ENCODE results near the gene JMJD7.

The JMJD7 gene

GRCh38 chr15:41806291-41807181 lies 21.4 kb upstream of the JMJD7 start:
- peak; percentile 34 for DNase-seq (ENCODE audit: low read depth)
- no peak overlapping the region for H3K4me3 ChIP-seq (ENCODE audit: low read depth, low read length)
- peak; percentile 7 for TF ChIP-seq CTCF (conservative IDR thresholded peaks at IDR 0.05; ENCODE audit: low read depth, low read length)

GRCh38 chr15:41809121-41809520 lies 18.8 kb upstream of the JMJD7 start:
- no peak for DNase-seq (ENCODE audit: low read depth)
- no peak for TF ChIP-seq CTCF (conservative IDR thresholded peaks at IDR 0.05; ENCODE audit: low read depth, low read length)
- no peak overlapping the region for H3K4me3 ChIP-seq (ENCODE audit: low read depth, low read length)

- no peak for DNase-seq (ENCODE audit: low read depth)
- no peak for TF ChIP-seq CTCF (conservative IDR thresholded peaks at IDR 0.05; ENCODE audit: low read depth, low read length)
- H3K4me3 ChIP-seq (ENCODE audit: low read depth, low read length) = no peak overlapping the region
These were observed 18.2 kb upstream of the JMJD7 start for GRCh38 chr15:41809526-41810220.

DNA sequence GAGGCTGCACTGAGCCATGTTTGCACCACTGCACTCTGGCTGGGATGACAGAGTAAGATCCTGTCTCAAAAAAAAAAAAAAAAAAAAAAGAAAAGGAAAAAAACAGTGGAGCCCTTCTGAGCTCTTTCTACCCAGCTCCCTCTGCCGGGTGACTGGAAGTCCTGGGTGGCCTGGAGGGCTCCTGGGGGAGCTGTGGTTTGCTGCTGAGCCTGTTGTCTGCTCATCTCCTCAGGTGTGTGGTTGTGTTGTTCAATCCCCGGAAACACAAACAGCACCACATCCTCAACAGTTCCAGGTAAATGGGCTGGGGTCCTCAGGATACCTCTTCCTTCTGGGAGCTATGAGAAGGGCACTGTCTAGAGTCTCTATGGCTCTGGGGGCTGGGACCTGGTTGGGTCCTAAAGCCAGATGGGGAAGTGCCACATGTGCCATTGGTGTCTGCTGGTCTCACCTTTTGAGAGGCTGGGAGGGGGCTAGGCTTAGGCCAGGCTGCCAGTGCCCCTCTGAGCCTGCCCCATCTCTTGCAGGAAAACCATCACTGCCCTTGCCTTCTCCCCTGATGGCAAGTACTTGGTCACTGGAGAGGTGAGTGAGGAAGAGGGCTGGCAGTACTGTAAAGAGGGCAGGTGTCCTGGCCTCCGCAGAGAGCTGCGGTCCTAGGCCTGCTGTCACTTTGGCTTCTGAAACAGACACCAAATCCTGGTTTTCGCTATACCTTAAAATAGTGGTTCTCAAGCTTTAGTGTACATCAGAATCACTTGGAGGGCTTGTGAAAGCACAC lies 17.1 kb upstream of the JMJD7 start:
- DNase-seq (ENCODE audit: low read depth) = no peak
- H3K4me3 ChIP-seq (ENCODE audit: low read depth, low read length) = no peak overlapping the region
- TF ChIP-seq CTCF (conservative IDR thresholded peaks at IDR 0.05; ENCODE audit: low read depth, low read length) = peak; percentile 20

DNA sequence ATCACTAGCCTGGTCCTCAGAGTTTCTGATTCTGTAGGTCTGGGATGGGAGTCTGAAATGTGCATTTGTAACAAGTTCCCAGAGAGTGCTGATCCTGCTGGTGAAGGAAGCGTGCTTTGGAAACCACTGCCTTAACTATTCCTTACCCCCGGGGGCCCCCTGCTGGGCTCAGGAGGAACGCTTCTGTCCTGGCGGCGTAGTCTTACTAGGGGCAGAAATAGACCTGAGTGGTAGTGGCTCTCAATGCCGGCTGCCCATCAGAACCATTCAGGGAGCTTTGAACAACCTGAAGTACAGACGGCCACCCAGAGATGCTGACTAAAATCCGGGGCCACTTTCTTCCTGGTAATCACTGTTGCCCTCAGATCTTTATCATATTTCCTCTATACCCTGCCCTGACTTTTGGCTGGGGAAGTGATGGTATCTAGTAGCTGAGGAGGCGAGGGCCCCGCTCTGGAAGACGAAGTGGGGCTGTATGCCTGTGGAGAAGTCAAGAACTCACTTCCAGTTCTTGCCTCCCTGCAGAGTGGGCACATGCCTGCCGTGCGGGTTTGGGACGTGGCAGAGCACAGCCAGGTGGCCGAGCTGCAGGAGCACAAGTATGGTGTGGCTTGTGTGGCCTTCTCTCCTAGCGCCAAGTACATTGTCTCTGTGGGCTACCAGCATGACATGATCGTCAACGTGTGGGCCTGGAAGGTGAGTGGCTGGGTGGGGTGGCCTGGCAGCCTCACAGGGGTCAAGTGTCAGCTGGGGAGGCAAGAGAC lies 16.3 kb upstream of the JMJD7 start:
- DNase-seq (ENCODE audit: low read depth) = peak; percentile 91
- peak; percentile 92 for TF ChIP-seq CTCF (conservative IDR thresholded peaks at IDR 0.05; ENCODE audit: low read depth, low read length)

DNA sequence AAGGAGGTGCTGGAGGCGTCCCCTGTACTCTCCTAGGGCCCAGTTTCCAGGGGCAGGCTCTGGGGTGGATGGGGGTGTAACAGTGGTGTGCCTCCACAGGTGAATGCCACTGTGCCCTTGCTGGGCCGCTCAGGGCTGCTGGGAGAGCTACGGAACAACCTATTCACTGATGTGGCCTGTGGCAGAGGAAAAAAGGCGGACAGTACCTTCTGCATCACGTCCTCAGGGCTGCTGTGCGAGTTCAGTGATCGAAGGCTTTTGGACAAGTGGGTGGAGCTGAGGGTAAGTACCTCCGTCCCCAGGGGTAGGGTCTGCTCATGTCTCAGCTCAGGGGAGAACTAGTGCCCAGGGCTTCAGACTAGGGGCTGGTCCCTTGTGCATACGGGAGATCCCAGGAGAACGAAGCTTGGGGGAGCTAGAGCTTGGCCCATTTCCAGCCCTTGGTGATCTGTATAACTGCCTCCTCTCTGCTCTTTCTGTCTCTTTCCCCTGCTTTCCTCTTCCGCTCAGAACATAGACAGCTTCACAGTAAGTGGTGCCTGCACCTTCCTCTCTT lies 15.0 kb upstream of the JMJD7 start:
- no peak overlapping the region for H3K4me3 ChIP-seq (ENCODE audit: low read depth, low read length)
- TF ChIP-seq CTCF (conservative IDR thresholded peaks at IDR 0.05; ENCODE audit: low read depth, low read length) = no peak
- DNase-seq (ENCODE audit: low read depth) = no peak

More for the DNA sequence above, 16.3 kb upstream of the JMJD7 start:
- no peak overlapping the region for H3K4me3 ChIP-seq (ENCODE audit: low read depth, low read length)

Measured in choroid plexus epithelial cell (primary cell).